ENCODE data around the gene HSPA4L. TPM values are rescaled to one million over a fixed set of nuclear protein-coding genes. Genes with fewer than 3 reads are reported as not detected.

Gene HSPA4L
- total RNA-seq: 3.0 TPM
- long read RNA-seq, full-length matches to known transcripts: 1 of 6 reads
- long read RNA-seq, partial matches to known transcripts: 2 of 6 reads
- long read RNA-seq, other reads (novel, unspliced or antisense): 3 of 6 reads

DNA sequence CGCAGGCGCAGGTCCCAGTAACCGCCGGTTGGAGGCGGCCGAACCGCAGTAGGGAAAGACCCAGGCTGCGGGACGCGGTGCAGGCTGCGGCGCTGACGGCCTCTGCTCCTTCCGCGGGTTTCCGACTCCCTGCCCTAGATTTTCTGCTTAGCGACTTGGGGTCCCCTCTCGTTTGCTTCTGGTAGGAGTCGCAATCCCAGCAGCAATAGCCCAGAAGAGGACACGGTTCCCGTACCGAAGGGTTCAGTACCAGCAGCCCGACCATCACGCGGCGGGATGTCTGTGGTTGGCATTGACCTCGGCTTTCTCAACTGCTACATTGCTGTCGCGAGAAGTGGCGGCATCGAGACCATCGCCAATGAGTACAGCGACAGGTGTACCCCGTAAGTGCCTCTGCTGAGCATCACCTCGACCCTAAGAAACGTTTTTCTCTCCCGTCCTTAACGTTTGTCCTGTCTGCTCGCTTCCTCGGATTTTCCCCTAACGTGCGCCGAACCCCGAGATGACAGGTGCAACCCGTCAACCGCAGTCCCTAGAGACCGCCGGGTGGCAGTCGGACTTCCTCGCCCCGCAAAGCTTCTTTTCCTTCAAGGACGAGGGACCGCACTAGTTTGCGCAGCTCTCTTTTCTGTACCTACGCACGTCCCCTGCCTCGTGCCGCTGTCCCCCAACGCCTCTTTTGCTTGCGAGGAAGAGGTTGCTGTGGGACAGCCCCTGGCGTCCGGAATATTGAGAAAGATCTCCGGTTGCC, at the start of gene HSPA4L:
Gene HSPA4L, plus strand, starts transcription at position 48 of the 751 bp plus-strand sequence. Its CDS starts 229 bp downstream, at position 277.
- peak within 1 kb of the TSS; percentile 42 for H3K27ac ChIP-seq
- TF ChIP-seq, protein P1, sequence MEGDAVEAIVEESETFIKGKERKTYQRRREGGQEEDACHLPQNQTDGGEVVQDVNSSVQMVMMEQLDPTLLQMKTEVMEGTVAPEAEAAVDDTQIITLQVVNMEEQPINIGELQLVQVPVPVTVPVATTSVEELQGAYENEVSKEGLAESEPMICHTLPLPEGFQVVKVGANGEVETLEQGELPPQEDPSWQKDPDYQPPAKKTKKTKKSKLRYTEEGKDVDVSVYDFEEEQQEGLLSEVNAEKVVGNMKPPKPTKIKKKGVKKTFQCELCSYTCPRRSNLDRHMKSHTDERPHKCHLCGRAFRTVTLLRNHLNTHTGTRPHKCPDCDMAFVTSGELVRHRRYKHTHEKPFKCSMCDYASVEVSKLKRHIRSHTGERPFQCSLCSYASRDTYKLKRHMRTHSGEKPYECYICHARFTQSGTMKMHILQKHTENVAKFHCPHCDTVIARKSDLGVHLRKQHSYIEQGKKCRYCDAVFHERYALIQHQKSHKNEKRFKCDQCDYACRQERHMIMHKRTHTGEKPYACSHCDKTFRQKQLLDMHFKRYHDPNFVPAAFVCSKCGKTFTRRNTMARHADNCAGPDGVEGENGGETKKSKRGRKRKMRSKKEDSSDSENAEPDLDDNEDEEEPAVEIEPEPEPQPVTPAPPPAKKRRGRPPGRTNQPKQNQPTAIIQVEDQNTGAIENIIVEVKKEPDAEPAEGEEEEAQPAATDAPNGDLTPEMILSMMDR (IDR thresholded peaks at IDR 0.05): peak; percentile 55
- no peaks in the 10 kb centered on the region for H3K36me3 ChIP-seq
- H3K4me3 ChIP-seq: peak within 1 kb of the TSS; percentile 75
- H3K27me3 ChIP-seq (ENCODE audit: low read depth): no peaks in the 10 kb centered on the region
- intact Hi-C loops (cut with DNase I): no loop called here
- no peaks in the 10 kb centered on the region for H3K9me3 ChIP-seq
- DNase-seq: peak; percentile 71
- H3K4me1 ChIP-seq: peaks cover 8% of the 10 kb centered on the region
- peak; percentile 57 to 63 for ATAC-seq

DNA sequence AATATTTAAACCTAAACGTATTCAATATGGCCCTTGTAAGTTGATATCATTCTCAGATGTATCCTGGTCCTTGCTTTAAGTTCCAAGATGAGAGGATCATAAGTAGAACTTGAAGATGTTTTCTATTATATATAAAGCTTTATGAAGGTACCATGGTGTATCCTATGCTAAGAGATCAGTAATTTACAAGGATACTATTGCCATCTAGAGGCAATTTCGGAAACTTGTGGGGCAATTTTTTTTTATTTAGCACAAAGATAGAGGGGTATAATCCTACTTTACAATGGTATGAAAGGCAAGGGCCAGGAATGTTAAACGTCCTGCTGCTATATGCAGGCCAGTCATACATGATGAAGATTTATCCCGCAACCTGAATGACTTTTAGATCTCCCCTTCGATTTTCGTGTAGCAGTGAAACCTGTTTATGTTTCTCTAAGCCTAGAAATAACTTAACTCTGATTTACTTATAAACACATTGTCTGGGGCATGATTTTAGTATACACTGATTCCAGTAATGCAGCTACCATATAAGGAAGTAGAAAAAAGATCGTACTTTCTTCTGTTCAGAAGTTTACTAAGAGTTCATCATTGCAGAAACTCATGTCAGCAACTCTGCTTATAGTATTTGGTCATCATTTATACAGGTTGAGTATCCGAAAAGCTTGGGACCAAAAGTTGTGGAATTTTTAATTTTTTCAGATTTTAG, 49.3 kb upstream of the HSPA4L start:
- intact Hi-C loops (cut with DNase I): loop anchor here (5.0 kb wide), 1 partner anchor 125 kb away; no protein-coding TSS in a partner anchor
- TF ChIP-seq, protein P1 (IDR thresholded peaks at IDR 0.05): peak; percentile 60
- H3K36me3 ChIP-seq: no peaks in the 10 kb centered on the region
- DNase-seq (no peak), ATAC-seq (no peak)
- H3K4me3 ChIP-seq: no peak overlapping the region
- no peaks in the 10 kb centered on the region for H3K27me3 ChIP-seq (ENCODE audit: low read depth)
- no peaks in the 10 kb centered on the region for H3K4me1 ChIP-seq
- no peak overlapping the region for H3K27ac ChIP-seq
- H3K9me3 ChIP-seq: no peaks in the 10 kb centered on the region

DNA sequence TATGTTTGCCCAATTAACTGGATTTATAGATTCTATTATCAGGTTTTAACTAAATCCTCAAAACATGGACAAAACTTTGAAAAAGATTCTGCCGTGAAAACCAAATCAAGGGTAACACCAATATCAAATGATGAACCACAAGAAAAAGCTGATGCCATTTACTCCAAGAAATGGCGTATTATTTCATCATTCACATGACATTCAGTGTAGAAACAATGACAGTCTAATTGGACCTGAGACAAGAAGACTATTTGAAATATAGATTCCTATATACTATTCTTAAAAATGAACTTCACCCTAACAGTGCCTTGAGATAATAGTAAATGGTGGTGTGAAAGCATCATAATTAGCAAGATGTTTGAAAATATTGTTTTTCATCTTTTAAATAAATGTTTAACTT, 47.1 kb upstream of the HSPA4L start:
- no peaks in the 10 kb centered on the region for H3K27me3 ChIP-seq (ENCODE audit: low read depth)
- H3K27ac ChIP-seq: no peak overlapping the region
- no peaks in the 10 kb centered on the region for H3K9me3 ChIP-seq
- intact Hi-C loops (cut with DNase I): loop anchor here (5.0 kb wide), 1 partner anchor 128 kb away; no protein-coding TSS in a partner anchor
- ATAC-seq (no peak), DNase-seq (no peak)
- H3K36me3 ChIP-seq: no peaks in the 10 kb centered on the region
- H3K4me3 ChIP-seq: no peak overlapping the region
- no peaks in the 10 kb centered on the region for H3K4me1 ChIP-seq
- TF ChIP-seq, protein P1 (IDR thresholded peaks at IDR 0.05): no peak

DNA sequence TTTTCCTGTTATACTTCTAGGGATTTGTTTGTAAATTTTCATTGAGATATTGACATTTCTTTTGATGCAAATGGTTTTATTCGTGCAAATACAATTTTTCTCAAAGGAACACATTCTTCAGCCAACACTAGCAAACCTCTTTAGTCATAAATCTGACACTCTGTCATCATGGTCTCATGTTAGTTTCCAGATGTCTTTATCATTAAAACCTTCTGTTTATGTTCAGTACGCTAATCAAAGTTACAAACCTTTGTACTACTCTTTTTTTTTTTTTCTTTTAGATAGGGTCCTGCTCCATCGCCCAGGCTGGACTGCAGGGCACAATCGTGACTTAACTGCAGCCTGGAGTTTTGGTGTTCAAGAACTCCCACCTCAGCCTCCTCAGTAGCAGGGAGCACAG, 44.8 kb upstream of the HSPA4L start:
- Histone ChIP-seq H3K4me3 (no peak overlapping the region), H3K36me3 (no peaks in the 10 kb centered on the region), H3K9me3 (no peaks in the 10 kb centered on the region), H3K27ac (no peak overlapping the region), H3K27me3 (ENCODE audit: low read depth) (no peaks in the 10 kb centered on the region), H3K4me1 (no peaks in the 10 kb centered on the region)
- intact Hi-C loops (cut with DNase I): no loop called here
- TF ChIP-seq, protein P1 (IDR thresholded peaks at IDR 0.05): no peak
- ATAC-seq (no peak), DNase-seq (no peak)

DNA sequence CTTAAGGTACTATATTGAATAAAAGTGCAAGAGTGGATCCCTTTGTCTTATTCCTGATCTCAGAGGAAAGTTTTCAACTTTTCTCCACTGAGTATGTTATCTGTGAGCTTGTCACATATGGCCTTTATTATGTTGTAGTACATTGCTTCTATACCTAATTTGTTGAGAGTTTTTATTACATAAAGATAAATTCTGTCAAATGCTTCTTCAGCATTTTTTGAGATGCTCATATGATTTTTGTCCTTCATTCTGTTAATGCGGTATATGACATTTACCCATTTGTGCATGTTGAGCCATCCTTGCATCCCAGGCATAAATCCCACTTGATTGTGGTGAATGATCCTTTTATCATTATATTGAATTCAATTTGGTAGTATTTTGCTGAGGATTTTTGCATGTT, 40.9 kb upstream of the HSPA4L start:
- Histone ChIP-seq H3K27me3 (ENCODE audit: low read depth) (no peaks in the 10 kb centered on the region), H3K36me3 (no peaks in the 10 kb centered on the region), H3K27ac (no peak overlapping the region), H3K4me1 (no peaks in the 10 kb centered on the region), H3K4me3 (no peak overlapping the region), H3K9me3 (no peaks in the 10 kb centered on the region)
- DNase-seq: no peak
- ATAC-seq: no peak
- TF ChIP-seq, protein P1 (IDR thresholded peaks at IDR 0.05): no peak
- intact Hi-C loops (cut with DNase I): no loop called here
